ENCODE measurements around the gene UNC5A.

GRCh38 chr5:176861276-176861675 lies 50.9 kb downstream of the UNC5A start:
- TF ChIP-seq CTCF (IDR thresholded peaks at IDR 0.05) (no peak), SIN3A (IDR thresholded peaks at IDR 0.05; ENCODE audit: borderline replicate concordance, insufficient read depth, low read depth, low read length) (no peak), REST (IDR thresholded peaks at IDR 0.05; ENCODE audit: insufficient read depth in 1 of 2, low read depth in 2 of 2, low read length in 1 of 2) (no peak), POLR2AphosphoS5 (IDR thresholded peaks at IDR 0.05; ENCODE audit: low read depth, low read length) (no peak), TCF7L2 (IDR thresholded peaks at IDR 0.05; ENCODE audit: low read depth, low read length) (no peak)
